GM18870 (cell line): ENCODE measurements around the gene OR8K5.
"Not testable (repeated sequence)": the region's sequence is repeated elsewhere in the genome, so short reads cannot be mapped to it uniquely, and the experiment has no call there.

ENCODE experiments used
- ATAC-seq: cut with Tn5 transposase; IDR thresholded peaks from one replicate; pipeline ENCODE4 v1.9.1; 2021; ENCODE audit warnings: moderate library complexity; ENCODE audit not compliant: unreplicated experiment

OR8K5 gene

GRCh38 chr11:56160217-56160616, at the start of gene OR8K5:
TSS of gene OR8K5 (minus strand) at chr11:56160317. CDS start at chr11:56160317, 0 bp downstream.
- ATAC-seq = no peak

GRCh38 chr11:56207790-56208189, 47.7 kb upstream of the OR8K5 start:
- ATAC-seq = no peak

- no peak for ATAC-seq
Observed at GRCh38 chr11:56197367-56197766, 37.2 kb upstream of the OR8K5 start.

- no peak for ATAC-seq
Observed at GRCh38 chr11:56196705-56197104, 36.6 kb upstream of the OR8K5 start.

GRCh38 chr11:56188602-56189001, 28.5 kb upstream of the OR8K5 start:
- no peak for ATAC-seq

GRCh38 chr11:56183459-56183858, 23.3 kb upstream of the OR8K5 start:
- ATAC-seq = no peak

- no peak for ATAC-seq
Observed at GRCh38 chr11:56176318-56176717, 16.2 kb upstream of the OR8K5 start, which contains the start of gene OR5J2. TSS of gene OR5J2 (plus strand) at chr11:56176618. CDS start at chr11:56176618, 0 bp downstream.

GRCh38 chr11:56172256-56172830, 12.2 kb upstream of the OR8K5 start:
- ATAC-seq = no peak

GRCh38 chr11:56163804-56164203, 3.7 kb upstream of the OR8K5 start:
- ATAC-seq = no peak

- ATAC-seq = no peak
Observed at GRCh38 chr11:56152333-56152732, 7.8 kb downstream of the OR8K5 start.

GRCh38 chr11:56151376-56151775, 8.7 kb downstream of the OR8K5 start:
- ATAC-seq = no peak

- not testable (repeated sequence) for ATAC-seq
Observed at GRCh38 chr11:56143681-56144080, 16.4 kb downstream of the OR8K5 start.

- no peak for ATAC-seq
Observed at GRCh38 chr11:56140151-56140661, 19.9 kb downstream of the OR8K5 start, which contains the start of gene OR8J3. TSS of gene OR8J3 (minus strand) at chr11:56140201. CDS start at chr11:56137718, 2,483 bp downstream.

GRCh38 chr11:56122073-56122472, 38.0 kb downstream of the OR8K5 start, which contains the start of gene OR8H3:
TSS of gene OR8H3 (plus strand) at chr11:56122373. CDS start at chr11:56122373, 0 bp downstream.
- no peak for ATAC-seq
